Activated CD4-positive, alpha-beta T cell treated with anti-CD3 and anti-CD28 coated beads for 48 hours (primary cell): ENCODE measurements around the gene E2F6.
A peak's percentile ranks its signal among the peaks of the same experiment; 100 is the strongest.

Experiments
- DNase-seq: peaks from one replicate; pipeline ENCODE4 v3.0.0-alpha.2; 2020

Gene E2F6

DNA sequence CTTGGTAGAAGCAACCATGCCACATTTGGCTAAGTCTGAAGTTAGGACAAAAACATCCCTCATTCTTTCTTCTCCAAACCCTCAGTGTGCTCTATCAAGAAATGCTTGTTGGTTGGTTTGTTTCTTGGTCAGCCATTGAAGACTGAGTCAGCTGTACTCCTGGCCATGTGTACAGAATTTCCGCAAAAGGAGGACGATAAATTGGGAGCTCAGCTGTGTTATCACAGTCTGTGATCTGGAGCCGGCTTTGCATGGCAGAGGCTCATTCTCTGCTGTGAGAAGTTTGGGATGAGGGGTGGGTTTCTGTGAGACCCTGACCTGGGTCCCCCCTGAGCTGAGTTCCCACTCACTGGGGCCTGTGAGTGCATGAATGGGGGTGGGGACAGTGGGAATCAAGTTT lies 26.3 kb upstream of the E2F6 start:
- no peak for DNase-seq

DNA sequence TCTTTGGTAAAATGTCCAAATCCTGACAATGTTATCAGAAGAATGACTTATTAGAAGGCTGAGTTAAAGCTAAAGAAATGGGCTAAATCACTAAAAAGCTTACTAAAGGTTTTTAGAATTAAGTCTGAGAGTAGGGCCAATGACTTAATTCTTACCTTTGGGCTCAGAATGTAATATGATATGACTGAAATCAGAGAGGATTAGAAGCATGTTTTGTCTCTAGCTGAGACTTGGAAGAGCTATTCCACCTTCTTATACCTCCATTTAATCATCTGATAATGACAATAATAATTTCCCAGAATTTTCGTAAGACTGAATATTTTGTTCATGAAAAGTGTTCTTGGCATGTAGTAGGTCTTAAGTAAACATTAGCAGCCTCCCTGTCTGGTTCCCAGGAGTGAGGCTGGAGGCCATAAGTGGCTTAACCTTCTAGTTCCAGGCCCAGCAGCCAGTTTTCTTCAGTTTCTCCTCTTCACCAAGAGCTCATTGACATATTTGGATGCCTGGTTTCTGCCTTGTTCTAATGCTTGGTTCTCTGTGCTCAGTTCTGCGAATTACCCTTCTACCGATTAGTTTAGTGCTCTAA lies 25.5 kb upstream of the E2F6 start:
- DNase-seq = no peak

- DNase-seq = no peak
Measured at GRCh38 chr2:11490194-11490593, 24.2 kb upstream of the E2F6 start.

DNA sequence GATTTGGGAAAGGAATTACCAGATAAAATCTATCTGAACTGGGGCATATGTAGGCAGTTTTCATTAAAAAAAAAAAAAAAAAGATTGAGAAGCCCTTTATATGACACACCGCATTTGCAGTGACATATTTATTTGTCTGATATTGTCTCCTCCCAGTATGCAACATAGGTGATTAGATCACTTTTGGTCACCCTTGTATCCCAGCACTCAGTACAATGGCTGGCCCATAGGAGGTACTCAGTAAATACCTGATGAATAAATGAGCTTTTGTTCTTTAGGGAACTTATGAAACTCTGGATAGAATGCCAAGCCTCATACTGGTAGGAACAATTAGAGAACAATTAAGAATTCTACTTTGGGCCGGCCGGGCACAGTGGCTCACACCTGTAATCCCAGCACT lies 22.8 kb upstream of the E2F6 start:
- no peak for DNase-seq

GRCh38 chr2:11483806-11484617 lies 18.1 kb upstream of the E2F6 start:
- no peak for DNase-seq

GRCh38 chr2:11482473-11483035 lies 16.6 kb upstream of the E2F6 start:
- no peak for DNase-seq

GRCh38 chr2:11481789-11482472 lies 16.0 kb upstream of the E2F6 start:
- no peak for DNase-seq

- no peak for DNase-seq
Measured at GRCh38 chr2:11481426-11481788, 15.4 kb upstream of the E2F6 start.

GRCh38 chr2:11480859-11481258 lies 14.9 kb upstream of the E2F6 start:
- no peak for DNase-seq

GRCh38 chr2:11480406-11480805 lies 14.4 kb upstream of the E2F6 start:
- DNase-seq = no peak

- no peak for DNase-seq
Measured at GRCh38 chr2:11478899-11479605, 13.1 kb upstream of the E2F6 start.

DNA sequence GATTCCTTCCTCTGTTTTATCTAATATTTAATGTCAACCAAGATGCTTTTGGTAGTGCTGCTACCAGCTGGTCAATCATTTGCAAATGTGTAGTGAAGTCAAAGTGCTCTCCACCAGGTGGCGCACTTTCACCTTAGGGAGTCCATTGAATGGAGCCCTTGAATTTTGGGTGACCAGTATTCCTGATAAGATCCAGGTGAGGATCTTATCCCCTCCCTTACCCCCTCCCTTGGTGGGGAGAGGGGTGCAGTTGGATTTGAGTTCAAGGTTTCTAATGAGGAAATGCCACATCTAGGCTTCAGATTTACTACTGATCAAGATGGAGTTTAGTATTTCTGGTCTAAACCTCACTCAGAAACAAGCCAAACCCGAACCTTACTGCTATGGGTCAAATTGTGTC lies 12.0 kb upstream of the E2F6 start:
- peak; percentile 90 for DNase-seq

DNA sequence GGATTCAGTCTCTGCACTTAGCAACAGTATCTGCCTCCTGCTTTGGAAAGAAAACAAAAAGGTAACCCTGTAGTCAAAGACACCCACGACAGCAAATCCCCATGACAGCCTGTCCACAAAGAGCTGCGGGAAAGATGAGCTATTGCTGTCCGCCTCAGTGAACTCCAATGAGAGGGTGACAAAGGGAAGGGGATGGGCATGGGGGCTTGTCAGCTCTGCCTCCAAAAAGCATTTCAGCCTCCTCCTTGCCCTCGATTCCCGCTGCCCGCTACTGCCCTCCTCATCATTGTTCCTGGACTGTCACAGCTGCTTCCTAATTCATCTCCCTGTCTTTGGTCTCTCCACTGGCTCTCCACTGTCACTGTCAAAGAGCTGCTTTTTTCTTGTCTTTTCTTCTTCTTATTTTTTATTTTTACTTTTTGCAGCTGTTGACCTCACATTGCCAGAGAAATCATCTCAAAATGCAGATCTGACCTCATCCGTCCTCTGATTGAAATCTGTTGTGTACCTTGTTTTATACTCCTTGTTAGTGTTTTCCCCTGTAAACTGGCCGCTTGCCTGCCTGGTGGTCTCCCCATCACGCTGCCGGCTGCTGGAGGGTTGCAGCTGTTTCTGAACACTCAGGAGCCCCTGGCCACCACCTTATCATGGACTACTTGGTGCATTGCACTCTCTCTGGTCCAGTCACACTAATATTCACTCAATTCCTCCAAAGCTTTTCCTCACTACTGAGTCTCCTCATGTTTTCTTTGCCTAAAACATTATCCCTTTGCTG lies 7.9 kb upstream of the E2F6 start:
- DNase-seq = no peak

DNA sequence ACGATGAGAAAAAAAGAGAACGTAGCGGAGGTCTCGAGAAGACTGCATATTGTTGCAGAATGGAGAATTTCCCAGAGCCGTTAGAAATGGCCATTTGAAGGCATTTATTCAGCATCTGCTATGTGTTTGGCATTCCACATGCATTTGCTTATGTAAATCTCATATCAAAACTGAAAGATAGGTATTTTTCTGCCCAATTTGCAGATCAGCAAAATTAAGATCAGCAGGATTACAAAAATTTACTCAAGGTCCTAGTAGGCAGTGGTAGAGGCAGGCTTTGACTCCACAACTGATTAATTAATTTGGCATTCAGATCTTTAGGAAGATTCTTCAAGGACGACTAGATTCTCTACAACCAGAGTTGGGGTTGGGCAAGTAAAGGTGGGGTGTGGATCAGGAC lies 1.8 kb upstream of the E2F6 start:
- no peak for DNase-seq

- no peak for DNase-seq
Measured at GRCh38 chr2:11467129-11467649, 1.2 kb upstream of the E2F6 start.

GRCh38 chr2:11466307-11467128 lies 557 bp upstream of the E2F6 start:
- DNase-seq = no peak

DNA sequence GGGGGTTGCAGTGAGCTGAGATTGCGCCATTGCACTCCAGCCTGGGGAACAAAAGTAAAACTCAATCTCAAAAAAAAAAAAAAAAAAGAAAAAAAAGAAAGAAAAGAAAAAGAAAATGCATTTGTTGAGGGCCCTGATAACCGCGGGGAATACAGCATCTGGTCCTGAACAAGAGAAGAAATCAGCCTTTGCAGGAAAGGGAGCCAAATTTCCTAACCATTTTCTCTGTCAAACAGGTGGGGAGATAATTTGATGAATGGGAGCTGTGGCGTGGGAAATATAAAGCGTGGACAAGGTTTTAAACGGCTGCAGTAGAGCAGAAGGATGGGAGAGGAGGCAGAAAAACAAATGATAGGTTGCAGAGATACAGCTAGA lies 864 bp downstream of the E2F6 start:
- DNase-seq = no peak

DNA sequence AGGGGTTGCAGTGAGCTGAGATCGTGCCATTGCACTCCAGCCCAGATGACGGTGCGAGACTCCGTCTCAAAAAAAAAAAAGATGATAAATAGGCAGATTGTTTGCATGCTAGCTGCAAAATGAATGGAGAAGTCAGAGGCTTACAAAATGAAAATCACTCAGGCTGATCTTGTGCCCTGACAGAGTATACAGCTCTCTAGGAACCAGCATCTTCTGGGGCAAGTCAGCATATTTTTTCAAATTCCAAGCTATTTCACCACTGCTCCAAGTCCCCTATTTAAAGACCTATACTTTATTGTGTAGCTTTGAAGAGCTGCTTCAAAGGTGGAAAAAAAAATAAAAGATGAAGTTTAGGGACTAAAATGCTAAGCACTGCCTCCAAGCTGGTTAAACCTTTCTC lies 6.1 kb downstream of the E2F6 start:
- no peak for DNase-seq

- no peak for DNase-seq
Measured at GRCh38 chr2:11458753-11459152, 7.2 kb downstream of the E2F6 start.

DNA sequence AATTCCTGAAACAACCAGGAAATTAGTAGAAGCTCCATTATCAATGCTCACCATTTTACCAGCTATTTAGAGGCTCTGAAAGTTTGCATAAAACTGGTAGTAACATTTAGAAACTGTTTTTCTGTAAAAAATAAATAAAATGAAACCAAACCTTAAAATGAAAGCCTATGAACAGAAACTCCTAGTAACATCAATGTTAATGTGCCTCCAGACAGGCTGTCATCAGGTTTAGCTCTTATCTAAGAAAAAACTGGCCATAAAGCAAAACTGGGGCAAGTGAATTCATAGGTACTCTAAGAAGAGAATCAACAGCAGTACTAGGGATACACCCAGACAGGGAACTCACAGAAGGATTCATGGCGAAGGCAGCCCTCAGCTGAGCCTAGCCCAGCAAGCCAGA lies 8.0 kb downstream of the E2F6 start:
- DNase-seq = no peak

DNA sequence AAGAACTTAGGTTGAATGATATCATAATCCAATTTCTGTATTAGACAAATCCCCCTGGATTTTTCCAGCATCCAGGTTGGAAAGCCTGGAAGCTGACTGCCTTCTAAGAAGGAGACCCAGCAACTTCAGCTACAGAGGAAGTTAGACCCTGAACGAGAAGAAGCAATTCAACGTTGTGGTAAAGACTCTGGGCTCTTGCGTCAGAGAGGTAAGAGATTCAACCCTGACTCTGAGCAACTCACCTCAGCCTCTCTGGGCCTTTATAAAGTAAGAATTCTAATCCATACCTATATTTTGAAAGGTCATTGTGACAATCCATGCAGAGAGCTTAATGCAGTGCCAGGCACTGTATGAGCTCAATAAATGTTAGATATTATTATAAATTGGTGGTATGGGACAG lies 9.7 kb downstream of the E2F6 start:
- no peak for DNase-seq
